Spleen (tissue), 7 donors: ENCODE data around the gene CABCOCO1.

Experiments used
- POLR2A ChIP-seq, 3 donors: fragments of 450-650 bp; IDR thresholded peaks; one replicate each; pipeline ENCODE4 v1.5.1; 2017; ENCODE audit warnings: antibody characterized with exemption in 3 of 3, mild to moderate bottlenecking in 1 of 3
- POLR2AphosphoS5 ChIP-seq, 3 donors: sonication (generic); formaldehyde crosslinking; IDR thresholded peaks; one replicate each; pipeline ENCODE4 v1.5.1; 2017; ENCODE audit warnings: antibody characterized with exemption in 3 of 3
- TF ChIP-seq, protein P1 (sequence below), 11 experiments: fragments of 200-600 bp in 7 of 11; fragments of 450-650 bp in 4 of 11; sonication (generic) in 4 of 11; IDR thresholded peaks in 8 of 11; conservative IDR thresholded peaks in 3 of 11; 1 replicate in 7 of 11; 2 replicates in 4 of 11; pipeline versions ENCODE4 v1.4.0 to v1.8.0; 2016 to 2021; ENCODE audit warnings: antibody characterized with exemption in 11 of 11, inconsistent platforms in 4 of 11, mild to moderate bottlenecking in 1 of 11
- donor health status: DM: no; HTN: no; CAD: no; lungs with moderate emphysema.
- donor health status: DM: no; HTN: no; CAD: no.
- donor health status: DM: no; HTN: no; CAD: no.

GRCh38 chr10:61761825-61762217 is 99.1 kb downstream of the CABCOCO1 start:
- TF ChIP-seq, protein P1, sequence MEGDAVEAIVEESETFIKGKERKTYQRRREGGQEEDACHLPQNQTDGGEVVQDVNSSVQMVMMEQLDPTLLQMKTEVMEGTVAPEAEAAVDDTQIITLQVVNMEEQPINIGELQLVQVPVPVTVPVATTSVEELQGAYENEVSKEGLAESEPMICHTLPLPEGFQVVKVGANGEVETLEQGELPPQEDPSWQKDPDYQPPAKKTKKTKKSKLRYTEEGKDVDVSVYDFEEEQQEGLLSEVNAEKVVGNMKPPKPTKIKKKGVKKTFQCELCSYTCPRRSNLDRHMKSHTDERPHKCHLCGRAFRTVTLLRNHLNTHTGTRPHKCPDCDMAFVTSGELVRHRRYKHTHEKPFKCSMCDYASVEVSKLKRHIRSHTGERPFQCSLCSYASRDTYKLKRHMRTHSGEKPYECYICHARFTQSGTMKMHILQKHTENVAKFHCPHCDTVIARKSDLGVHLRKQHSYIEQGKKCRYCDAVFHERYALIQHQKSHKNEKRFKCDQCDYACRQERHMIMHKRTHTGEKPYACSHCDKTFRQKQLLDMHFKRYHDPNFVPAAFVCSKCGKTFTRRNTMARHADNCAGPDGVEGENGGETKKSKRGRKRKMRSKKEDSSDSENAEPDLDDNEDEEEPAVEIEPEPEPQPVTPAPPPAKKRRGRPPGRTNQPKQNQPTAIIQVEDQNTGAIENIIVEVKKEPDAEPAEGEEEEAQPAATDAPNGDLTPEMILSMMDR (IDR thresholded peaks at IDR 0.05 in 8 of 11, conservative IDR thresholded peaks at IDR 0.05 in 3 of 11) = no peak
- TF ChIP-seq POLR2A (IDR thresholded peaks at IDR 0.05) = no peak
- no peak for TF ChIP-seq POLR2AphosphoS5 (IDR thresholded peaks at IDR 0.05)
